Thoracic aorta (tissue), 2 donors: ENCODE results near the gene TPD52L1. TPM values are rescaled to one million over a fixed set of nuclear protein-coding genes. Genes with fewer than 3 reads are reported as not detected.

Experiments used
- ATAC-seq: fragments of 150-250 bp; one replicate; pipeline ENCODE4 v1.8.0; 2017; ENCODE audit warnings: low read depth; ENCODE audit not compliant: insufficient number of reproducible peaks, low FRiP score
- DNase-seq: peaks from one replicate; pipeline ENCODE4 v3.0.0-alpha.2; 2020; ENCODE audit warnings: low spot score
- H3K27ac ChIP-seq, 2 donors: fragments of 200-600 bp; sonication (generic); 1 replicate in 1 of 2; 2 replicates in 1 of 2; pipeline ENCODE4 v1.5.1; 2016; ENCODE audit warnings: mild to moderate bottlenecking in 2 of 2, moderate library complexity in 2 of 2
- H3K27me3 ChIP-seq: fragments of 200-600 bp; sonication (generic); replicated peaks from 2 replicates; pipeline ENCODE4 v1.6.0; 2016; ENCODE audit warnings: mild to moderate bottlenecking; ENCODE audit not compliant: insufficient read depth
- H3K36me3 ChIP-seq: fragments of 200-600 bp; sonication (generic); one replicate; pipeline ENCODE4 v1.5.1; 2016
- H3K4me1 ChIP-seq, 2 donors: fragments of 200-600 bp; sonication (generic); 1 replicate in 1 of 2; 2 replicates in 1 of 2; pipeline versions ENCODE4 v1.5.1 to v1.6.0; 2016; ENCODE audit warnings: low read depth in 2 of 2, mild to moderate bottlenecking in 1 of 2; ENCODE audit not compliant: control insufficient read depth in 1 of 2
- H3K4me3 ChIP-seq: fragments of 200-600 bp; sonication (generic); 2 replicates; pipeline ENCODE4 v1.5.1; 2016; ENCODE audit warnings: mild to moderate bottlenecking
- H3K9me3 ChIP-seq: fragments of 200-600 bp; sonication (generic); 2 replicates; pipeline ENCODE4 v1.5.1; 2016
- total RNA-seq, 2 donors: library from RNA; depleted of rRNA; stranded (reverse); fragments of >200 nt; gene quantifications; one replicate each; pipeline versions ENCODE4 v1.1.0 to v1.2.3, GENCODE V29; 2016
- TF ChIP-seq, protein P1 (sequence below): fragments of 200-600 bp; sonication (generic); IDR thresholded peaks from one replicate; pipeline ENCODE4 v1.5.1; 2019; ENCODE audit warnings: antibody characterized with exemption

The TPD52L1 gene
- total RNA-seq, 2 donors from 2014 or later: 37.1 to 73.5 TPM

DNA sequence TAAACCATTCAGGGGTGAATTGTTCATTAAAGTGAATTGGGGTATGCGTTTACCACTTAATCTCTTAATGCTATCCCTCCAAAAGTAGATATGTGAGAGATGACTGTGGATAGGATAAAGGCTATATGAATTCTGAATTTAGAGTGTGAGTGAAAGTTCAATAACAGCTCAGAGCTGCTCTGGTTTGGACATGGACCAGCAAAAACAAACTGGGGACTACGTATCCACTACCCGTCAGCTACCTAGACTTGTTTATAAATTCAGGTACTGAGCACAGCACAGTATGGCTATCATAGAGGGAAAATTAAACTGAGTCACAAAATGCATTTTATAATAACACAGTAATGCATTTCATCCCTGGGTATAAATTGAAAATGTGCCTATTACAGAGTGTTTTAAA is 103.8 kb downstream of the TPD52L1 start:
- TF ChIP-seq, protein P1, sequence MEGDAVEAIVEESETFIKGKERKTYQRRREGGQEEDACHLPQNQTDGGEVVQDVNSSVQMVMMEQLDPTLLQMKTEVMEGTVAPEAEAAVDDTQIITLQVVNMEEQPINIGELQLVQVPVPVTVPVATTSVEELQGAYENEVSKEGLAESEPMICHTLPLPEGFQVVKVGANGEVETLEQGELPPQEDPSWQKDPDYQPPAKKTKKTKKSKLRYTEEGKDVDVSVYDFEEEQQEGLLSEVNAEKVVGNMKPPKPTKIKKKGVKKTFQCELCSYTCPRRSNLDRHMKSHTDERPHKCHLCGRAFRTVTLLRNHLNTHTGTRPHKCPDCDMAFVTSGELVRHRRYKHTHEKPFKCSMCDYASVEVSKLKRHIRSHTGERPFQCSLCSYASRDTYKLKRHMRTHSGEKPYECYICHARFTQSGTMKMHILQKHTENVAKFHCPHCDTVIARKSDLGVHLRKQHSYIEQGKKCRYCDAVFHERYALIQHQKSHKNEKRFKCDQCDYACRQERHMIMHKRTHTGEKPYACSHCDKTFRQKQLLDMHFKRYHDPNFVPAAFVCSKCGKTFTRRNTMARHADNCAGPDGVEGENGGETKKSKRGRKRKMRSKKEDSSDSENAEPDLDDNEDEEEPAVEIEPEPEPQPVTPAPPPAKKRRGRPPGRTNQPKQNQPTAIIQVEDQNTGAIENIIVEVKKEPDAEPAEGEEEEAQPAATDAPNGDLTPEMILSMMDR: no peak
- Histone ChIP-seq H3K36me3 (no peaks in the 10 kb centered on the region), H3K4me3 (no peak overlapping the region), H3K27me3 (no peaks in the 10 kb centered on the region), H3K9me3 (no peaks in the 10 kb centered on the region), H3K27ac (no peak overlapping the region), H3K4me1 (peaks cover 7 to 36% of the 10 kb centered on the region in 2 donors)
- no peak for DNase-seq
- ATAC-seq: no peak

- Histone ChIP-seq H3K36me3 (no peaks in the 10 kb centered on the region), H3K27ac (no peak overlapping the region), H3K9me3 (no peaks in the 10 kb centered on the region), H3K4me3 (no peak overlapping the region), H3K4me1 (peaks cover 11 to 41% of the 10 kb centered on the region in 2 donors), H3K27me3 (no peaks in the 10 kb centered on the region)
- ATAC-seq (no peak), DNase-seq (no peak)
- TF ChIP-seq, protein P1: no peak
Measured at GRCh38 chr6:125258651-125259353, 105.2 kb downstream of the TPD52L1 start.

- ATAC-seq (no peak), DNase-seq (no peak)
- TF ChIP-seq, protein P1: no peak
Measured at GRCh38 chr6:125259354-125259736, 105.8 kb downstream of the TPD52L1 start.

DNA sequence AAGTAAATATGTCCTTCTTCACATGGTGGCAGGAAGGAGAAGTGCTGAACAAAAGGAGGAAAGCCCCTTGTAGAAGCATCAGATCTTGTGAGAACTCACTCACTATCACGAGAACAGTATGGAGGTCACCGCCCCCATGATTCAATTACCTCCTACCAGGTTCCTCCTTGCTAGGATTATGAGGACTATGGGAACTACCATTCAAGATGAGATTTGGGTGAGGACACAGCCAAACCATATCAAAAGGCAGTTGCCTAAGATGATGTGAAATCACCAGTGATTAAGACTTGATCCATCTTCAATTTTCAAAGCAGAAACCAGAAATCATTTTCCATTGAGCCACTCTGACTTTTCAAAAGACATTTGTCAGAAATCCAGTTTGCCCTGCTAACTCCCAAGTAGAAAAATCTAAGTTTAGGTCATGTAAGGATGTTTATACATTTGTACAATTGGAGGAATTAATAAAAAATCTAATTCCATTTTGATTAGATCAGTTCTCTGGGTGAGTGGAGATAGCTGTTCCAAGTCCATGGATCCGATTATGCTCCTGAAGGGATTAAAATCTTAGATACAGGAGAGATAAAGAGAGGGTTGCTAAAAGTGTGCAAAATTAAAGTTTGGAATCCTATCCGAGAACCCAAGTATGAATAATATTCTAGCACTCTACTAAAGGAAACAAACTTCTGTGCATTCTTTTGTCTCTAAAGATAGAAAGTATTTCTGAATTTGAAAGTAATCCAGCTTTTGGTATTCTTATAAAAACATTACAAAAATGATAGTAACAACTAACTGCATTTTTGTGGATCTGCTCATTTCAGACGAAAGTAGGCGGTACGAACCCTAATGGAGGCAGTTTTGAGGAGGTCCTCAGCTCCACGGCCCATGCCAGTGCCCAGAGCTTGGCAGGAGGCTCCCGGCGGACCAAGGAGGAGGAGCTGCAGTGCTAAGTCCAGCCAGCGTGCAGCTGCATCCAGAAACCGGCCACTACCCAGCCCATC is 108.7 kb downstream of the TPD52L1 start:
- Histone ChIP-seq H3K4me3 (peak overlapping the region; percentile 44), H3K27me3 (no peaks in the 10 kb centered on the region), H3K9me3 (no peaks in the 10 kb centered on the region), H3K4me1 (peaks cover 11 to 29% of the 10 kb centered on the region in 2 donors), H3K27ac (peak overlapping the region; percentile 69 to 76), H3K36me3 (no peaks in the 10 kb centered on the region)
- DNase-seq (no peak), ATAC-seq (peak; percentile 56)
- TF ChIP-seq, protein P1: no peak

More at GRCh38 chr6:125259354-125259736, 105.8 kb downstream of the TPD52L1 start:
- H3K4me3 ChIP-seq: no peak overlapping the region
- no peaks in the 10 kb centered on the region for H3K9me3 ChIP-seq
- no peaks in the 10 kb centered on the region for H3K36me3 ChIP-seq
- peaks cover 11 to 43% of the 10 kb centered on the region in 2 donors for H3K4me1 ChIP-seq
- H3K27me3 ChIP-seq: no peaks in the 10 kb centered on the region
- H3K27ac ChIP-seq: no peak overlapping the region

DNA sequence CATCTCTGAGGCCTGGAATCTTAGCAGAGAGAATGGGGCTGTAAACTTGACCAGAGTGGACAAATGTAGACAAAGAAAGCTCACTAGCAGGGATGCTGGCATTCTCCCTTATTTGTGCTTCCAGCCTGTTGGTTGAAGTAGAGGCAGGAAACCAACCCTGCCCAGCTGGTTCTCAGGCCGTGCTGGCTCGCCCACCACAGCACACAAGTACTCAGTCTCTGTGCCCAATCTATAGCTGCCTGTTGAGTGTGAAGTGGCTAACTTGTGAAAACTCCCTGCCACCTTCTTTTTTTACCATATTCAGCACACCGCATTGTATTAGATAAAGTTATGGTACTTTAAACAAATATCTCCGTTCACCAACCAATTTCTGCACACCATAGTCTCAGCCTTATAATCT is 110.9 kb downstream of the TPD52L1 start:
- DNase-seq (no peak), ATAC-seq (no peak)
- Histone ChIP-seq H3K4me1 (peaks cover 11 to 29% of the 10 kb centered on the region in 2 donors), H3K27me3 (no peaks in the 10 kb centered on the region), H3K9me3 (no peaks in the 10 kb centered on the region), H3K27ac (peak overlapping the region in 1 of 2 donors; percentile 4), H3K36me3 (no peaks in the 10 kb centered on the region), H3K4me3 (no peak overlapping the region)
- TF ChIP-seq, protein P1: no peak
